HEK293 (cell line): Measurements from ENCODE around the gene FCN3.
A peak's percentile ranks its signal among the peaks of the same experiment; 100 is the strongest.

Experiments
- ELK4 ChIP-seq: IDR thresholded peaks from 2 replicates; pipeline ENCODE4 v1.6.1; 2011; ENCODE audit warnings: mild to moderate bottlenecking, low read depth, low read length, borderline replicate concordance
- FEZF1 ChIP-seq: fragments of 450-650 bp; formaldehyde crosslinking; IDR thresholded peaks from 2 replicates; pipeline ENCODE4 v1.5.1; 2016; ENCODE audit warnings: missing biosample characterization, missing genetic modification characterization
- HOXA7 ChIP-seq: sonication (generic); formaldehyde crosslinking; IDR thresholded peaks from 2 replicates; pipeline ENCODE4 v1.8.1; 2022; ENCODE audit warnings: missing genetic modification reagents, borderline replicate concordance
- PATZ1 ChIP-seq: fragments of 450-650 bp; formaldehyde crosslinking; IDR thresholded peaks from 2 replicates; pipeline ENCODE4 v1.5.1; 2016; ENCODE audit warnings: missing biosample characterization, missing genetic modification characterization
- RBAK ChIP-seq: fragments of 450-650 bp; formaldehyde crosslinking; IDR thresholded peaks from 2 replicates; pipeline ENCODE4 v1.5.1; 2016; ENCODE audit warnings: missing biosample characterization, missing genetic modification characterization
- REST ChIP-seq: fragments of 450-650 bp; formaldehyde crosslinking; IDR thresholded peaks from 2 replicates; pipeline ENCODE4 v1.5.1; 2016; ENCODE audit warnings: missing biosample characterization, missing genetic modification characterization
- SCRT1 ChIP-seq: fragments of 450-650 bp; formaldehyde crosslinking; IDR thresholded peaks from 2 replicates; pipeline ENCODE4 v1.5.1; 2016; ENCODE audit warnings: missing biosample characterization, missing genetic modification characterization, borderline replicate concordance
- ZBTB26 ChIP-seq: fragments of 450-650 bp; formaldehyde crosslinking; optimal IDR thresholded peaks from 2 replicates; pipeline ENCODE3; 2016; ENCODE audit warnings: missing biosample characterization, mild to moderate bottlenecking, missing genetic modification characterization
- ZBTB8A ChIP-seq: fragments of 450-650 bp; formaldehyde crosslinking; IDR thresholded peaks from 2 replicates; pipeline ENCODE4 v1.5.1; 2016; ENCODE audit warnings: missing biosample characterization, missing genetic modification characterization
- ZFP3 ChIP-seq: fragments of 450-650 bp; formaldehyde crosslinking; IDR thresholded peaks from 2 replicates; pipeline ENCODE4 v1.5.1; 2016; ENCODE audit warnings: low read depth, missing biosample characterization, missing genetic modification characterization
- ZNF146 ChIP-seq: fragments of 450-650 bp; formaldehyde crosslinking; IDR thresholded peaks from 2 replicates; pipeline ENCODE4 v1.5.1; 2016; ENCODE audit warnings: missing biosample characterization, missing genetic modification characterization
- ZNF175 ChIP-seq: fragments of 450-650 bp; formaldehyde crosslinking; IDR thresholded peaks from 2 replicates; pipeline ENCODE4 v1.5.1; 2016; ENCODE audit warnings: missing biosample characterization, missing genetic modification characterization
- ZNF223 ChIP-seq: fragments of 450-650 bp; formaldehyde crosslinking; IDR thresholded peaks from 2 replicates; pipeline ENCODE4 v1.5.1; 2016; ENCODE audit warnings: missing biosample characterization, missing genetic modification characterization
- ZNF302 ChIP-seq: fragments of 450-650 bp; formaldehyde crosslinking; IDR thresholded peaks from 2 replicates; pipeline ENCODE4 v1.5.1; 2016; ENCODE audit warnings: missing biosample characterization, missing genetic modification characterization, low read depth
- ZNF311 ChIP-seq: fragments of 450-650 bp; formaldehyde crosslinking; IDR thresholded peaks from 2 replicates; pipeline ENCODE4 v1.5.1; 2017; ENCODE audit warnings: missing biosample characterization, missing genetic modification characterization, borderline replicate concordance
- ZNF350 ChIP-seq: fragments of 450-650 bp; formaldehyde crosslinking; IDR thresholded peaks from 2 replicates; pipeline ENCODE4 v1.5.0; 2017; ENCODE audit warnings: missing biosample characterization, mild to moderate bottlenecking, missing genetic modification characterization
- ZNF391 ChIP-seq: fragments of 450-650 bp; formaldehyde crosslinking; IDR thresholded peaks from 2 replicates; pipeline ENCODE4 v1.5.1; 2016; ENCODE audit warnings: low read depth, missing biosample characterization, missing genetic modification characterization, borderline replicate concordance
- ZNF423 ChIP-seq: fragments of 450-650 bp; formaldehyde crosslinking; IDR thresholded peaks from 2 replicates; pipeline ENCODE4 v1.5.1; 2016; ENCODE audit warnings: missing biosample characterization, missing genetic modification characterization
- ZNF549 ChIP-seq: fragments of 450-650 bp; IDR thresholded peaks from 2 replicates; pipeline ENCODE4 v1.5.1; 2018; ENCODE audit warnings: missing biosample characterization, missing genetic modification characterization, mild to moderate bottlenecking, inconsistent platforms, moderate library complexity
- ZNF561 ChIP-seq: fragments of 450-650 bp; IDR thresholded peaks from 2 replicates; pipeline ENCODE4 v1.5.1; 2018; ENCODE audit warnings: missing biosample characterization, missing genetic modification characterization, borderline replicate concordance
- ZNF623 ChIP-seq: fragments of 450-650 bp; formaldehyde crosslinking; IDR thresholded peaks from 2 replicates; pipeline ENCODE4 v1.5.1; 2016; ENCODE audit warnings: missing biosample characterization, missing genetic modification characterization
- ZSCAN4 ChIP-seq: fragments of 450-650 bp; formaldehyde crosslinking; IDR thresholded peaks from 2 replicates; pipeline ENCODE4 v1.5.1; 2017; ENCODE audit warnings: missing biosample characterization, missing genetic modification characterization
- TF ChIP-seq, protein P1 (sequence below): fragments of 450-650 bp; formaldehyde crosslinking; IDR thresholded peaks from 2 replicates; pipeline ENCODE4 v1.5.1; 2017; ENCODE audit warnings: missing biosample characterization, mild to moderate bottlenecking, missing genetic modification characterization, moderate library complexity
- TF ChIP-seq, protein P2 (sequence below): fragments of 450-650 bp; formaldehyde crosslinking; IDR thresholded peaks from 2 replicates; pipeline ENCODE4 v1.5.1; 2016; ENCODE audit warnings: missing biosample characterization, missing genetic modification characterization

FCN3 gene

DNA sequence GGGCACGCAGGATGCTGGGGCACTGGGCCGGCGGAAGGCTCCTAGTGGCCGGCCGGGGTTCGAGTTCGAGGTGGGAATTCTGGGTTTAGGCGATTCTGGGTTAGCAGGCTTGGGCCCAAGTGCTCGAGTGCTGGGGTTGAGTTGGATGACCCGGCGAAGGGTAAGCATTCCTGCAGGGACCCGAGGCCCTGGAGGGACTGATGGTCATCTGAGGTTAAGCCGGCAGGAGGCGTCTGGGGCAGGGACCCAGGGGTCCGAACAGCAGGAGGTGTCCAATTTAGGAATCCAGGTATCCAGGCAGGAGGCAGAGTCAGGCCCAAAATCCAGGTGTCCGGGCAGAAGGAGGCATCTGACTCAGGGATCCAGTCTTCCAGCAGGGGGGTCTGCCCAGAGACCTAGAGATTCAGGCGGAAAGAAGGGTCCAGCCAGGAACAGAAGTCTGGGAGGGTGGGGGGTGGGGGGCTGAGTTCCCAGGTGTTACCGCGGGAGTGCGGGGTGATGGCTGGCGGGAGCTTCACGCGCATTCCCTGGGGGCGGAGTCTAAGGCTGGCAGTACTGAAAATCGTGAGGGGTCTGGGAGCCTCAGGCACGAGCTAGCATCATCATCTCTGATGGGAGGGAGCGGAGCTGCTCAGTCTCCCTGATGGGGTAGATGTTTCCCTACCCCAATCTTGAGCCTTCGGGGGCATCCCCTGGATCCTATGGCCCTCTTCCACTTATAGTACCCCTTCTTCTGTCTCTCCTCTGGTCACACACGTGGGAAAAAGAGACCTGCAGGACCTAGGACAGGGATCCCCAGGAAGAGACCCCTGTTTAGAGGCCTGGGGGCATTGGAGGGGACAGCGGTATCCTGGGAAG is 18.4 kb upstream of the FCN3 start (continued):
- TF ChIP-seq ZNF350 (tag by site-specific recombination), result no peak
- no peak for TF ChIP-seq ELK4
- no peak for TF ChIP-seq ZNF549 (tag by site-specific recombination)
- TF ChIP-seq ZNF223 (tag by site-specific recombination), result no peak
- TF ChIP-seq, protein P1, sequence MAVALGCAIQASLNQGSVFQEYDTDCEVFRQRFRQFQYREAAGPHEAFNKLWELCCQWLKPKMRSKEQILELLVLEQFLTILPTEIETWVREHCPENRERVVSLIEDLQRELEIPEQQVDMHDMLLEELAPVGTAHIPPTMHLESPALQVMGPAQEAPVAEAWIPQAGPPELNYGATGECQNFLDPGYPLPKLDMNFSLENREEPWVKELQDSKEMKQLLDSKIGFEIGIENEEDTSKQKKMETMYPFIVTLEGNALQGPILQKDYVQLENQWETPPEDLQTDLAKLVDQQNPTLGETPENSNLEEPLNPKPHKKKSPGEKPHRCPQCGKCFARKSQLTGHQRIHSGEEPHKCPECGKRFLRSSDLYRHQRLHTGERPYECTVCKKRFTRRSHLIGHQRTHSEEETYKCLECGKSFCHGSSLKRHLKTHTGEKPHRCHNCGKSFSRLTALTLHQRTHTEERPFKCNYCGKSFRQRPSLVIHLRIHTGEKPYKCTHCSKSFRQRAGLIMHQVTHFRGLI (tag by site-specific recombination), result no peak
- TF ChIP-seq ZNF302 (tag by site-specific recombination), result no peak
- TF ChIP-seq REST (tag by site-specific recombination), result 0 out of 2 replicates have a peak, but pooled peaks have one; percentile 40
- TF ChIP-seq ZNF623 (tag by site-specific recombination), result no peak
- TF ChIP-seq RBAK (tag by site-specific recombination), result no peak
- 0 out of 2 replicates have a peak, but pooled peaks have one; percentile 15 for TF ChIP-seq PATZ1 (tag by site-specific recombination)
- no peak for TF ChIP-seq ZBTB26 (tag by site-specific recombination)
- TF ChIP-seq ZNF146 (tag by site-specific recombination), result no peak
- no peak for TF ChIP-seq SCRT1 (tag by site-specific recombination)
- no peak for TF ChIP-seq ZBTB8A
- TF ChIP-seq ZNF311 (tag by site-specific recombination), result no peak
- no peak for TF ChIP-seq ZNF175 (tag by site-specific recombination)
- TF ChIP-seq ZNF561 (tag by site-specific recombination), result no peak
- no peak for TF ChIP-seq ZSCAN4 (tag by site-specific recombination)
- TF ChIP-seq HOXA7 (CRISPR knock-in tag), result no peak
- no peak for TF ChIP-seq ZNF391 (tag by site-specific recombination)
- TF ChIP-seq ZNF423 (tag by site-specific recombination), result peak; percentile 64; the same call in 1 of the 2 replicates
- no peak for TF ChIP-seq FEZF1 (tag by site-specific recombination)
- TF ChIP-seq ZFP3 (tag by site-specific recombination), result no peak
- TF ChIP-seq, protein P2, sequence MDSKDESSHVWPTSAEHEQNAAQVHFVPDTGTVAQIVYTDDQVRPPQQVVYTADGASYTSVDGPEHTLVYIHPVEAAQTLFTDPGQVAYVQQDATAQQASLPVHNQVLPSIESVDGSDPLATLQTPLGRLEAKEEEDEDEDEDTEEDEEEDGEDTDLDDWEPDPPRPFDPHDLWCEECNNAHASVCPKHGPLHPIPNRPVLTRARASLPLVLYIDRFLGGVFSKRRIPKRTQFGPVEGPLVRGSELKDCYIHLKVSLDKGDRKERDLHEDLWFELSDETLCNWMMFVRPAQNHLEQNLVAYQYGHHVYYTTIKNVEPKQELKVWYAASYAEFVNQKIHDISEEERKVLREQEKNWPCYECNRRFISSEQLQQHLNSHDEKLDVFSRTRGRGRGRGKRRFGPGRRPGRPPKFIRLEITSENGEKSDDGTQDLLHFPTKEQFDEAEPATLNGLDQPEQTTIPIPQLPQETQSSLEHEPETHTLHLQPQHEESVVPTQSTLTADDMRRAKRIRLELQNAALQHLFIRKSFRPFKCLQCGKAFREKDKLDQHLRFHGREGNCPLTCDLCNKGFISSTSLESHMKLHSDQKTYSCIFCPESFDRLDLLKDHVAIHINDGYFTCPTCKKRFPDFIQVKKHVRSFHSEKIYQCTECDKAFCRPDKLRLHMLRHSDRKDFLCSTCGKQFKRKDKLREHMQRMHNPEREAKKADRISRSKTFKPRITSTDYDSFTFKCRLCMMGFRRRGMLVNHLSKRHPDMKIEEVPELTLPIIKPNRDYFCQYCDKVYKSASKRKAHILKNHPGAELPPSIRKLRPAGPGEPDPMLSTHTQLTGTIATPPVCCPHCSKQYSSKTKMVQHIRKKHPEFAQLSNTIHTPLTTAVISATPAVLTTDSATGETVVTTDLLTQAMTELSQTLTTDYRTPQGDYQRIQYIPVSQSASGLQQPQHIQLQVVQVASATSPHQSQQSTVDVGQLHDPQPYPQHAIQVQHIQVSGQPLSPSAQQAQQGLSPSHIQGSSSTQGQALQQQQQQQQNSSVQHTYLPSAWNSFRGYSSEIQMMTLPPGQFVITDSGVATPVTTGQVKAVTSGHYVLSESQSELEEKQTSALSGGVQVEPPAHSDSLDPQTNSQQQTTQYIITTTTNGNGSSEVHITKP (tag by site-specific recombination), result no peak
